GM18526 (cell line): ENCODE data around the gene ATP11A.

ENCODE experiments used
- POLR2A ChIP-seq: IDR thresholded peaks from 3 replicates; pipeline ENCODE4 v1.6.1; 2011; ENCODE audit not compliant: insufficient read length; ENCODE audit errors: extremely low read depth

Gene ATP11A

GRCh38 chr13:112893570-112894422 is 204.0 kb downstream of the ATP11A start:
- no peak for TF ChIP-seq POLR2A

- TF ChIP-seq POLR2A = no peak
These were observed 204.5 kb downstream of the ATP11A start for GRCh38 chr13:112894423-112894672.

- no peak for TF ChIP-seq POLR2A
These were observed 205.0 kb downstream of the ATP11A start for GRCh38 chr13:112894673-112895481.

GRCh38 chr13:112895521-112896465 is 206.0 kb downstream of the ATP11A start:
- no peak for TF ChIP-seq POLR2A

GRCh38 chr13:112896736-112897602 is 207.1 kb downstream of the ATP11A start:
- no peak for TF ChIP-seq POLR2A

- TF ChIP-seq POLR2A = no peak
These were observed 207.7 kb downstream of the ATP11A start for GRCh38 chr13:112897603-112897955.

- no peak for TF ChIP-seq POLR2A
These were observed 208.2 kb downstream of the ATP11A start for GRCh38 chr13:112897956-112898620.

- TF ChIP-seq POLR2A = no peak
These were observed 208.9 kb downstream of the ATP11A start for GRCh38 chr13:112898621-112899280.

GRCh38 chr13:112899281-112900225 is 209.7 kb downstream of the ATP11A start:
- TF ChIP-seq POLR2A = no peak

GRCh38 chr13:112900226-112900600 is 210.4 kb downstream of the ATP11A start:
- TF ChIP-seq POLR2A = no peak

- TF ChIP-seq POLR2A = no peak
These were observed 210.9 kb downstream of the ATP11A start for GRCh38 chr13:112900691-112901091.

- TF ChIP-seq POLR2A = no peak
These were observed 212.3 kb downstream of the ATP11A start for GRCh38 chr13:112902101-112902651.

GRCh38 chr13:112902669-112903068 is 212.8 kb downstream of the ATP11A start:
- TF ChIP-seq POLR2A = no peak
